Left hindlimb (tissue), 1 donor: ENCODE data around the gene SMIM38.

Experiments
- DNase-seq: peaks from one replicate; pipeline ENCODE4 v3.0.0-alpha.2; 2018

The SMIM38 gene

GRCh38 chr11:69155302-69156234 lies at the start of gene SMIM38:
Gene SMIM38 (plus strand): TSS chr11:69155935. CDS start chr11:69157847, 1,912 bp downstream.
- DNase-seq: no peak

- DNase-seq: no peak
These were observed 49.5 kb upstream of the SMIM38 start for GRCh38 chr11:69106031-69106811.

GRCh38 chr11:69107413-69107812 lies 48.3 kb upstream of the SMIM38 start:
- DNase-seq: no peak

GRCh38 chr11:69108030-69108429 lies 47.7 kb upstream of the SMIM38 start:
- DNase-seq: no peak

GRCh38 chr11:69108559-69108958 lies 47.2 kb upstream of the SMIM38 start:
- DNase-seq: no peak

- DNase-seq: no peak
These were observed 46.6 kb upstream of the SMIM38 start for GRCh38 chr11:69109101-69109500.

GRCh38 chr11:69110451-69110850 lies 45.3 kb upstream of the SMIM38 start:
- no peak for DNase-seq

GRCh38 chr11:69111624-69112542 lies 43.9 kb upstream of the SMIM38 start:
- peak; percentile 24 for DNase-seq

GRCh38 chr11:69113226-69113625 lies 42.5 kb upstream of the SMIM38 start:
- peak; percentile 12 for DNase-seq

- DNase-seq: no peak
These were observed 41.9 kb upstream of the SMIM38 start for GRCh38 chr11:69113646-69114340.

- DNase-seq: no peak
These were observed 41.4 kb upstream of the SMIM38 start for GRCh38 chr11:69114362-69114761.

- no peak for DNase-seq
These were observed 40.8 kb upstream of the SMIM38 start for GRCh38 chr11:69114811-69115523.

GRCh38 chr11:69115586-69116560 lies 39.9 kb upstream of the SMIM38 start:
- peak; percentile 21 for DNase-seq

GRCh38 chr11:69116671-69117070 lies 39.1 kb upstream of the SMIM38 start:
- peak; percentile 16 for DNase-seq

- DNase-seq: no peak
These were observed 36.5 kb upstream of the SMIM38 start for GRCh38 chr11:69119190-69119589.

- peak; percentile 9 for DNase-seq
These were observed 35.4 kb upstream of the SMIM38 start for GRCh38 chr11:69120096-69120875.

- peak; percentile 22 for DNase-seq
These were observed 34.7 kb upstream of the SMIM38 start for GRCh38 chr11:69121021-69121420.

GRCh38 chr11:69121621-69122325 lies 34.0 kb upstream of the SMIM38 start:
- peak; percentile 17 for DNase-seq

- DNase-seq: no peak
These were observed 33.5 kb upstream of the SMIM38 start for GRCh38 chr11:69122326-69122629.
